Mesendoderm (in vitro differentiated cells): ENCODE measurements around the gene TSSK2.

Experiments used
- DNase-seq: peaks from one replicate; pipeline ENCODE4 v3.0.0; 2013
- H2AK5ac ChIP-seq: 2 replicates; pipeline ENCODE4 v1.6.1; 2013; ENCODE audit warnings: low read length, inconsistent platforms
- H2BK120ac ChIP-seq: 2 replicates; pipeline ENCODE4 v1.6.1; 2013; ENCODE audit warnings: low read depth, mild to moderate bottlenecking, low read length, moderate library complexity, mixed read lengths
- H2BK15ac ChIP-seq: replicated peaks from 2 replicates; pipeline ENCODE4 v1.6.1; 2013; ENCODE audit warnings: low read depth, mild to moderate bottlenecking, moderate library complexity
- H2BK5ac ChIP-seq: 2 replicates; pipeline ENCODE4 v1.6.1; 2013; ENCODE audit warnings: low read length, inconsistent platforms
- H3K18ac ChIP-seq: 2 replicates; pipeline ENCODE4 v1.6.1; 2013; ENCODE audit warnings: mild to moderate bottlenecking, low read length, mixed read lengths
- H3K23ac ChIP-seq: one replicate; pipeline ENCODE4 v1.6.1; 2013; ENCODE audit warnings: low read length
- H3K27ac ChIP-seq: 2 replicates; pipeline ENCODE4 v1.5.1; 2013; ENCODE audit warnings: low read depth, mild to moderate bottlenecking, inconsistent platforms, low read length, moderate library complexity
- H3K27me3 ChIP-seq: 2 replicates; pipeline ENCODE4 v1.6.1; 2013; ENCODE audit warnings: low read length, control low read depth, mild to moderate bottlenecking, inconsistent platforms; ENCODE audit not compliant: insufficient read depth, poor library complexity
- H3K36me3 ChIP-seq: 2 replicates; pipeline ENCODE4 v1.6.1; 2013; ENCODE audit warnings: low read length, inconsistent platforms; ENCODE audit not compliant: control insufficient read depth, insufficient read depth
- H3K4ac ChIP-seq: one replicate; pipeline ENCODE4 v1.6.1; 2013; ENCODE audit warnings: low read depth, mild to moderate bottlenecking, low read length, moderate library complexity
- H3K4me1 ChIP-seq: 2 replicates; pipeline ENCODE4 v1.6.1; 2013; ENCODE audit warnings: low read depth, low read length, inconsistent platforms; ENCODE audit not compliant: control insufficient read depth
- H3K4me2 ChIP-seq: 2 replicates; pipeline ENCODE4 v1.6.1; 2013; ENCODE audit warnings: low read length
- H3K4me3 ChIP-seq: 2 replicates; pipeline ENCODE4 v1.5.1; 2013; ENCODE audit warnings: mild to moderate bottlenecking, low read length
- H3K56ac ChIP-seq: one replicate; pipeline ENCODE4 v1.6.1; 2013; ENCODE audit warnings: low read length
- H3K79me1 ChIP-seq: 2 replicates; pipeline ENCODE4 v1.6.1; 2013; ENCODE audit warnings: low read length, inconsistent platforms
- H3K79me2 ChIP-seq: 2 replicates; pipeline ENCODE4 v1.6.1; 2013; ENCODE audit warnings: mild to moderate bottlenecking, low read length; ENCODE audit not compliant: control insufficient read depth, insufficient read depth
- H3K9ac ChIP-seq: 2 replicates; pipeline ENCODE4 v1.6.1; 2013; ENCODE audit warnings: low read length, inconsistent platforms
- H4K5ac ChIP-seq: one replicate; pipeline ENCODE4 v1.6.1; 2013; ENCODE audit warnings: low read length
- H4K8ac ChIP-seq: one replicate; pipeline ENCODE4 v1.6.1; 2013; ENCODE audit warnings: low read depth, mild to moderate bottlenecking, control low read depth, low read length, moderate library complexity
- WGBS: extraction: QIAGEN DNeasy Blood & Tissue Kit; methylation state at CpG from one replicate; pipeline ENCODE4 v1.1.7; 2013; ENCODE audit warnings: low lambda C conversion rate, missing lambda C conversion rate; ENCODE audit not compliant: insufficient coverage; ENCODE audit errors: extremely low coverage; 5-methylcytosine and 5-hydroxymethylcytosine counted together

The TSSK2 gene

DNA sequence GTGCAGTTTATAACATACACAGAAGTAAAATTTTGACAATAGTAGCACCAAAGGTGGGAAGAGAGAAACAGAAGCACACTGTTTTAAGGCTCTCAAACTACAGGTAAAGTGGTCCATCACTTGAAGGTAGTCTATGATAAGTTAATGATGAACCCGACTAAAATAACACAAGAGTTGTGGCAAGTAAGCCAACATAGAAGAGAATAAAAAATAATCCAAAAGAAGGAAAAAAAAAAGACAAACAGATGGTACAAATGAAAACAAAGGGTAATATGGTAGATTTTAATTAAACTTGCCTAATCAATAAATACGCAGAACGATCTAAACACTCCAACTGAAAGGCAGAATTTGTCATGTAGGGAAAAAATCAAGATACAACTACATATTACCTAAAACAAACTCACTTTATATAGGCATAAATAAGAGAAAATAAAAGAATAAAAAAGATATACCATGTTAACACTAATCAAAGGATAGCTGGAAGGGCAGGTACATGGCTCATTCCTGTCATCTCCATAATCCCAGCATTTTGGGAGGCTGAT is 40.5 kb upstream of the TSSK2 start:
- H3K4ac ChIP-seq: no peak overlapping the region
- H3K23ac ChIP-seq: no peak overlapping the region
- no peak overlapping the region for H3K4me2 ChIP-seq
- H3K27me3 ChIP-seq: no peaks in the 10 kb centered on the region
- H2BK15ac ChIP-seq: no peak overlapping the region
- peaks cover 3% of the 10 kb centered on the region for H3K79me2 ChIP-seq
- H3K4me1 ChIP-seq: peaks cover 1% of the 10 kb centered on the region
- H4K8ac ChIP-seq: no peak overlapping the region
- no peak overlapping the region for H4K5ac ChIP-seq
- H2AK5ac ChIP-seq: no peak overlapping the region
- WGBS: no CpG with 5 or more reads among the region's 3 CpGs
- peaks cover 11% of the 10 kb centered on the region for H3K79me1 ChIP-seq
- DNase-seq: no peak
- H3K4me3 ChIP-seq: no peak overlapping the region
- H2BK5ac ChIP-seq: no peak overlapping the region
- no peak overlapping the region for H3K18ac ChIP-seq
- no peak overlapping the region for H3K56ac ChIP-seq
- no peak overlapping the region for H3K9ac ChIP-seq
- H3K27ac ChIP-seq: no peak overlapping the region
- no peak overlapping the region for H2BK120ac ChIP-seq
- peaks cover 1% of the 10 kb centered on the region for H3K36me3 ChIP-seq

DNA sequence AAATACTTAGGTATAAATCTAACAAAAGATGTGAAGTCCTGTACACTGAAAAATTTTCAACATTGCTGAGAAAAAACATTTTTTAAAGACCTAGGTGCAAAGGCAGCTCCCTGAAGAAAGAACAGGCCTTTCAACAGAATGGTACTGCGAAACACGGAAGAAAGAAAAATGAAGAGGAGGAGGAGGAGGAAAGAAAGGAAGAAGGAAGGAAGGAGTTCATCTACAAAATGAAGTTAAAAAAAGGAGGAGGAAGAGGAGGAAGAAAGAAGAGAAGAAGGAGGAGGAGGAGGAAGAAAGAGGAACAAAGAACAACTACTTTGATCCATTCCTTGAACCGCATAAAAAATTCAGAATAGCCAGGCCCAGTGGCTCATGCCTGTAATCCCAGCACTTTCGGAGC is 38.4 kb upstream of the TSSK2 start:
- Histone ChIP-seq H2AK5ac (no peak overlapping the region), H3K4me2 (no peak overlapping the region), H4K8ac (no peak overlapping the region), H3K4me3 (no peak overlapping the region), H3K4ac (no peak overlapping the region), H3K4me1 (no peaks in the 10 kb centered on the region), H3K23ac (no peak overlapping the region), H3K36me3 (peaks cover 1% of the 10 kb centered on the region), H3K9ac (no peak overlapping the region), H2BK5ac (no peak overlapping the region), H2BK120ac (no peak overlapping the region), H2BK15ac (no peak overlapping the region), H3K79me1 (peaks cover 6% of the 10 kb centered on the region), H3K56ac (no peak overlapping the region), H3K18ac (no peak overlapping the region), H3K27ac (no peak overlapping the region), H3K79me2 (no peaks in the 10 kb centered on the region), H3K27me3 (no peaks in the 10 kb centered on the region), H4K5ac (no peak overlapping the region)
- no peak for DNase-seq
- no CpG with 5 or more reads among the region's 4 CpGs for WGBS

DNA sequence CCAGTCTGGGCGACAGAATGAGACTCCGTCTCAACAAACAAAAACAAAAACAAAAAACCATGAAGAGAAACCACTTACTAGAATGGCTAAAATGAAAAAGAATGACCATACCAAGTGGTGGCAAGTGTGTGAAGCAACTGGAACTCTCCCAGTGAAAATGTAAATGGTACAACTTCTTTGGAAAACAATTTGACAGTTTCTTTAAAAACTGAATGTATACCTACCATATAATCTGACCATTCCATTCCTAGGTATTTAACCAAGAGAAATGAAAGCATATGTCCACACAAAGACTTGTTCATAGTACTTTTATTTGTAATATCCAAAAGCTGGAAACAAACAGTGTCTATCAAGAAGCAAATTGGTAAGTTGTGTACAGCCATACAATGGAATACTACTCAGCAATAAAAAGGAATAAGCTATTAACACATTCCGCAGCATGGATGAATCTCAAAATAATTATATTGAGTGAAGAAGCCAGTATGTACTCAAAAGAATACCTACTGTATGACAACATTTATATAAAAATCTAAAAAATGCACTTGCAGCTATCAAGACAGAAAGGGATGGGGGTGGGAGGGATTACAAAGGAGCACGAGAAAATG is 36.6 kb upstream of the TSSK2 start:
- no peaks in the 10 kb centered on the region for H3K27me3 ChIP-seq
- H2BK120ac ChIP-seq: no peak overlapping the region
- no peak overlapping the region for H3K18ac ChIP-seq
- H3K4me3 ChIP-seq: no peak overlapping the region
- no peak overlapping the region for H2AK5ac ChIP-seq
- no peak overlapping the region for H3K27ac ChIP-seq
- WGBS: no CpG with 5 or more reads among the region's 4 CpGs
- H2BK15ac ChIP-seq: no peak overlapping the region
- H3K4me2 ChIP-seq: no peak overlapping the region
- no peak overlapping the region for H3K9ac ChIP-seq
- H3K4ac ChIP-seq: no peak overlapping the region
- no peak for DNase-seq
- H3K4me1 ChIP-seq: no peaks in the 10 kb centered on the region
- H3K23ac ChIP-seq: no peak overlapping the region
- H3K56ac ChIP-seq: no peak overlapping the region
- peaks cover 6% of the 10 kb centered on the region for H3K79me1 ChIP-seq
- no peak overlapping the region for H4K8ac ChIP-seq
- no peak overlapping the region for H2BK5ac ChIP-seq
- H4K5ac ChIP-seq: no peak overlapping the region
- no peaks in the 10 kb centered on the region for H3K36me3 ChIP-seq
- peaks cover 5% of the 10 kb centered on the region for H3K79me2 ChIP-seq

DNA sequence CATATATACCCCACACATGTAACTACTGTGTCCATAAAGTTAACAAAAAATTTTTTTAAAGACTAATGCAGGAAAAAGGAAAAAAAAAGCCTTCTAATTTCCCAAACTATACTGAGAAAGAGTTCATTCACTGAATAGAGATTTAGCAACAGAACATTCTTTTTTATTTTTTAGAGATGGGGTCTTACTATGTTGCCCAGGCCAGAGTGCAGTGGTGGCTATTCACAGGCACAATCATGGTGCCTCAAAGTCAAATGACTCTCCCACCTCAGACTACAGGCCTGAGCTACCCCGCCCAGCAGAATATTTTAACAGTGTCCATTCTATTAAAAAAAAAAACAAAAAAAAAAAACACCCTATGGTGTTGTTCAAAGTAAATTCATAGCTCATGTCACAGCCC is 34.6 kb upstream of the TSSK2 start:
- Histone ChIP-seq H4K8ac (no peak overlapping the region), H3K79me2 (peaks cover 10% of the 10 kb centered on the region), H3K27me3 (no peaks in the 10 kb centered on the region), H3K4ac (no peak overlapping the region), H3K23ac (no peak overlapping the region), H2AK5ac (no peak overlapping the region), H3K18ac (no peak overlapping the region), H3K4me1 (no peaks in the 10 kb centered on the region), H3K4me2 (no peak overlapping the region), H3K56ac (no peak overlapping the region), H2BK15ac (no peak overlapping the region), H2BK120ac (no peak overlapping the region), H4K5ac (no peak overlapping the region), H3K27ac (no peak overlapping the region), H3K4me3 (no peak overlapping the region), H3K79me1 (peaks cover 10% of the 10 kb centered on the region), H3K36me3 (no peaks in the 10 kb centered on the region), H2BK5ac (no peak overlapping the region), H3K9ac (no peak overlapping the region)
- DNase-seq: no peak
- no CpG with 5 or more reads among the region's 1 CpG for WGBS

DNA sequence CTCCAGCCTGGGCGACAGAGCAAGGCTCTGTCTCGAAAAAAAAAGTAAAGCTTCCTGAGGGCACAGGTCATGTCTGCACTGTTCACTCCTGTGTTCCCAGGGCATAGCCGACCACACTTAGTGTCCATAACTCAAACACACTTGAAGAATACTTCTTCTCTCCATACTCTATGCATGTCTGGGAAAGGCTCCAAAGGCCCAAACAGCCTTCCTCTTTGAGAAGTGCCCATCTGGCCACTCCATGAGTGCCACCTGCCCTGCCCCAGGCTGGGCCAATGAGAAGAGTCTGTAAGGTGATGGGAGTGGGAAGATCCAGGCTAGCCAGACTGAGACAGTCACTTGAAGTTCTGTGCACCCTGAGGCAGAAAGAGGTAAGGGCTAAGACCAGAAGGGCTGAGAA is 33.6 kb upstream of the TSSK2 start:
- no peak for DNase-seq
- peaks cover 10% of the 10 kb centered on the region for H3K79me1 ChIP-seq
- H2AK5ac ChIP-seq: no peak overlapping the region
- no peak overlapping the region for H4K8ac ChIP-seq
- no CpG with 5 or more reads among the region's 3 CpGs for WGBS
- H3K27ac ChIP-seq: no peak overlapping the region
- no peak overlapping the region for H3K4ac ChIP-seq
- H3K9ac ChIP-seq: no peak overlapping the region
- H2BK15ac ChIP-seq: no peak overlapping the region
- H3K79me2 ChIP-seq: peaks cover 10% of the 10 kb centered on the region
- no peak overlapping the region for H3K23ac ChIP-seq
- no peak overlapping the region for H3K18ac ChIP-seq
- H2BK120ac ChIP-seq: no peak overlapping the region
- no peaks in the 10 kb centered on the region for H3K4me1 ChIP-seq
- H3K27me3 ChIP-seq: no peaks in the 10 kb centered on the region
- no peak overlapping the region for H2BK5ac ChIP-seq
- no peak overlapping the region for H3K56ac ChIP-seq
- H3K4me2 ChIP-seq: no peak overlapping the region
- no peak overlapping the region for H4K5ac ChIP-seq
- no peaks in the 10 kb centered on the region for H3K36me3 ChIP-seq
- H3K4me3 ChIP-seq: no peak overlapping the region

DNA sequence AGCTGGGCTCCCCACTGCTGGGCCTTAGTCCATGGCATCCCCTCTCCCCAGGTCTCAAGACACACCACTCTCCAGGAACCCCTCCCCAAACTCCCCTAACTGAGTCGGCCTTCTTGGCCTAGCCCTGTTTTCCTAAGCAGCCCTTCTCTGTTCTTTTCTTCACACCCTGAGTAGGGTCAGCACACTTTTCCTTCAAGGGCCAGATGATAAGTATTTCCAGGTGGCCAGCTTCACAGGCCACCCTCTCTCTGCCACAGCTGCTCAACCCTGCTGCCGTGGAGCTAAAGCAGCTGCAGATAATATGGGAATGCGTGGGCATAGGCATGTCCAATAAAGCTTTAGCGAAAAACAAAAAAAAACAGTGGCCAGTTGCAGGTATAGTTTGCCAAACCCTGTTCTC is 33.0 kb upstream of the TSSK2 start:
- Histone ChIP-seq H2BK120ac (no peak overlapping the region), H4K8ac (no peak overlapping the region), H3K27ac (no peak overlapping the region), H3K18ac (no peak overlapping the region), H3K56ac (no peak overlapping the region), H3K79me1 (peaks cover 11% of the 10 kb centered on the region), H3K4me3 (no peak overlapping the region), H3K4ac (no peak overlapping the region), H2AK5ac (no peak overlapping the region), H3K36me3 (no peaks in the 10 kb centered on the region), H4K5ac (no peak overlapping the region), H2BK15ac (no peak overlapping the region), H3K9ac (no peak overlapping the region), H3K23ac (no peak overlapping the region), H3K4me2 (no peak overlapping the region), H3K4me1 (no peaks in the 10 kb centered on the region), H2BK5ac (no peak overlapping the region), H3K27me3 (no peaks in the 10 kb centered on the region), H3K79me2 (peaks cover 12% of the 10 kb centered on the region)
- WGBS: no CpG with 5 or more reads among the region's 4 CpGs
- no peak for DNase-seq
